Dedifferentiated amniotic fluid mesenchymal stem cell (primary cell): ENCODE measurements around the gene ZNF584.

Experiments used
- DNase-seq: peaks from one replicate; pipeline ENCODE4 v3.0.0-alpha.2; 2016; ENCODE audit errors: extremely low spot score

Gene ZNF584

DNA sequence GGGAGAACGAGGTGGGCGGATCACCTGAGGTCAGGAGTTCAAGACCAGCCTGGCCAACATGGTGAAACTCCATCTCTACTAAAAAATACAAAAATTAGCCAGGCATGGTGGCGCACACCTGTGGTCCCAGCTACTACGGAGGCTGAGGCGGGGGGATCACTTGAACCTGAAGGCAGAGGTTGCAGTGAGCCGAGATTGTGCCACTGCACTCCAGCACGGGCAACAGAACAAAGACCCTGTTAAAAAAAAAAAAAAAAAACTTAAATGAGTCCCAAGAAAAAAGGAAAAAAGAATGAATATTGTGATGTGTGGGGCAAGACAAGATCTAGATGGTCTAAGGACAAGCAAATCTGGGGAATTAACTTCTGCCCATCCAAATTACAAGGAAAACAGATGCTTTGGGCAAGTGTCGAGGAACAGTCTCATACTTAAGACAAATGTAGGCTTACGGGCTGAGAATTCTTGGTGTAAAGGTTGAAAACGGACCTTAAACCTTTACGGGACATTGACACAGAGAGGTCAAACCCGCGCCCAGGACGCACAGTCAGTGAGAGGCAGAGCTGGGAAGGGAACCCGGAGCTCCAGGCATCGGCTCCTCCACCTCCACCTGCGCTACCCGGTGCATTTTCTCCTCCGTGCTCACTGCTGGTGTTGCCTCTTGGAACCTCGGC lies 57.8 kb downstream of the ZNF584 start:
- no peak for DNase-seq

DNA sequence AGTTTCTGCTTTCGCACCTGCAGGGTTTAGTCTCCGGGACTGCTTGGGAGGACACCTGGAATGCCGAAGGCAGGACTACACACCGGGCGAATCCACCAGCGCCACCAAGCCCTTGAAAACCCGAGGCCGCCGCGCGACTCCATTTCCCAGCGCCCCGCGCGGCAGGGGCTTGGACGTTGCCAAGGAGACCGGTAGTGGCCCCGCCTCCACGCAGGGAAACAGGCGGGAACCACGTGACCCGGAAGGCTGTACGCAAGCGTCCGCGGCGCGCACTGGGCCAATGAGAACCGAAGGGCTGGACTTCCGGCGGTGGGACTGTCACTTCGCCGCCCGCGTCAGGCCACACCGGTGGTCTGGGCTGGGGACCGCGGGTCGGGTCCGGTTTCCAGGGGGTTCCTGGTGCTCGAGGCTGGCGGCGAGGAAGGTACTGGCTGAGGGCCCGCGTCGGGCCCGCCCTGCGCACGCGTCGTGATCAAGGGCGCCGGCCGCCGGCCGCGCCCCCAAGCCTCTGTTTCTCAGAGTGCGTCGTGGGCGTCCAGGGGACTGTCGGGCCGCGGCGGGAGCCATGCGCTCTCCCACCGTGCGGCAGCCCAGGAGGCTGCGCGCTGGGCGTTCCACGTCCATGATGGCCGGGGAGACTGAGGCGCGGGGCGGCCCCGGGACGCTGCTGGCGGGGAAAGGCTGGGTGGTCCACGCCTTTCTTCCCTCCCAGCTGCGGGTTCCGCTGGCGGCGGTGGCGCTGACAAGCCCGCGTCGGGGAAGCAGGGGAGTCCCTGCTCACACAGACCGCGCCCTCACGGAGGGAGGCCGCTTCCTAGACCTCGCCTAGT lies 58.5 kb downstream of the ZNF584 start, which contains the start of gene ZNF324:
Gene ZNF324, plus strand, starts transcription at position 321 of the 830 bp plus-strand sequence. CDS start 2,106 bp downstream, outside the sequence.
- DNase-seq: peak; percentile 96
